Gastroesophageal sphincter (tissue), 4 donors: ENCODE data around the gene PKIB. TPM values are rescaled to one million over a fixed set of nuclear protein-coding genes. Genes with fewer than 3 reads are reported as not detected.

ENCODE experiments used
- ATAC-seq: fragments of 150-250 bp; one replicate; pipeline ENCODE4 v1.9.1; 2016; ENCODE audit warnings: mild to moderate bottlenecking, moderate library complexity
- H3K27ac ChIP-seq, 4 donors: fragments of 200-600 bp; sonication (generic) in 3 of 4; 1 replicate in 3 of 4; 2 replicates in 1 of 4; pipeline ENCODE4 v1.5.1; 2016 to 2019
- H3K27me3 ChIP-seq: fragments of 200-600 bp; sonication (generic); one replicate; pipeline ENCODE4 v1.5.1; 2019
- H3K36me3 ChIP-seq, 2 donors: fragments of 200-600 bp; sonication (generic); one replicate each; pipeline ENCODE4 v1.5.1; 2019; ENCODE audit warnings: control low read depth in 1 of 2
- H3K4me1 ChIP-seq, 3 donors: fragments of 200-600 bp; sonication (generic); 1 replicate in 2 of 3; 2 replicates in 1 of 3; pipeline ENCODE4 v1.5.1; 2016 to 2019; ENCODE audit warnings: control low read depth in 2 of 3
- H3K4me3 ChIP-seq, 2 donors: fragments of 200-600 bp; sonication (generic); one replicate each; pipeline ENCODE4 v1.5.1; 2019; ENCODE audit warnings: mild to moderate bottlenecking in 1 of 2, moderate library complexity in 1 of 2
- H3K9me3 ChIP-seq, 3 donors: fragments of 200-600 bp; sonication (generic); one replicate each; pipeline ENCODE4 v1.5.1; 2017 to 2019; ENCODE audit warnings: control low read depth in 2 of 3
- EP300 ChIP-seq: sonication (generic); formaldehyde crosslinking; IDR thresholded peaks from one replicate; pipeline ENCODE4 v1.6.1; 2017; ENCODE audit warnings: antibody characterized with exemption, mild to moderate bottlenecking
- POLR2A ChIP-seq, 2 donors: fragments of 450-650 bp; IDR thresholded peaks; one replicate each; pipeline ENCODE4 v1.6.1; 2017; ENCODE audit warnings: antibody characterized with exemption in 2 of 2, mild to moderate bottlenecking in 2 of 2, moderate library complexity in 1 of 2
- POLR2AphosphoS5 ChIP-seq: sonication (generic); formaldehyde crosslinking; IDR thresholded peaks from one replicate; pipeline ENCODE4 v1.6.1; 2017; ENCODE audit warnings: antibody characterized with exemption
- WGBS, 2 donors: methylation state at CpG; one replicate each; pipeline ENCODE4 v1.1.5; 2018; ENCODE audit warnings: low coverage in 1 of 2; 5-methylcytosine and 5-hydroxymethylcytosine counted together
- total RNA-seq, 4 donors: library from RNA; depleted of rRNA; stranded (reverse); fragments of >200 nt; gene quantifications; one replicate each; pipeline ENCODE4 v1.1.0, GENCODE V29; 2016
- TF ChIP-seq, protein P1 (sequence below), 4 experiments: fragments of 200-600 bp in 2 of 4; fragments of 450-650 bp in 2 of 4; sonication (generic) in 1 of 4; IDR thresholded peaks; one replicate each; pipeline ENCODE4 v1.5.1; 2017 to 2019; ENCODE audit warnings: antibody characterized with exemption in 4 of 4, mild to moderate bottlenecking in 2 of 4, moderate library complexity in 2 of 4

PKIB gene
- total RNA-seq, 4 donors from 2014 or later, result 0.67 to 1.1 TPM; not detected in 2

DNA sequence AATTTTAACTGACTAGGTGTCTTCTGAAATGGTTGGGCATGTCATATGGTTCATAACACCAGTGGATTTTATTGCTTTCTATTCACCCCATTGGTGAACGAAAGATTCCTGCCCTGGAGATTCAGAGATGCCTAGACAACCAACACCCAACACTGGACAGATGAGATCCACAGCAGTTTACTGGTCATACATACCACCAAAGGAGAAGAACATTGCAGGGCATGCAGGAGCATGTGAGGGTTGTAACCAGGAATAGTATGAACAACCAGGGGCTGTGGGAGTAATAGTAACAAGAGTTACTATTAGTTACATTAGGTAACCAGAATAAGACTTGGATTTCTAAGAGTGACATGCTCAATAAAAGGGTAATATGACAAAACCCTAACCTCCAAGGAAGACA is 91.5 kb downstream of the PKIB start:
- ATAC-seq, result no peak
- no peak overlapping the region for H3K4me3 ChIP-seq
- H3K27me3 ChIP-seq, result no peaks in the 10 kb centered on the region
- 100% methylated on average over 1 of the region's 1 CpG; no CpG with 5 or more reads in 1 of the 2 donors for WGBS, 2 donors
- no peaks in the 10 kb centered on the region for H3K4me1 ChIP-seq
- H3K9me3 ChIP-seq, result no peaks in the 10 kb centered on the region
- H3K27ac ChIP-seq, result no peak overlapping the region
- no peaks in the 10 kb centered on the region for H3K36me3 ChIP-seq
- TF ChIP-seq POLR2AphosphoS5, result no peak
- TF ChIP-seq POLR2A (IDR thresholded peaks at IDR 0.05), result no peak
- TF ChIP-seq, protein P1, sequence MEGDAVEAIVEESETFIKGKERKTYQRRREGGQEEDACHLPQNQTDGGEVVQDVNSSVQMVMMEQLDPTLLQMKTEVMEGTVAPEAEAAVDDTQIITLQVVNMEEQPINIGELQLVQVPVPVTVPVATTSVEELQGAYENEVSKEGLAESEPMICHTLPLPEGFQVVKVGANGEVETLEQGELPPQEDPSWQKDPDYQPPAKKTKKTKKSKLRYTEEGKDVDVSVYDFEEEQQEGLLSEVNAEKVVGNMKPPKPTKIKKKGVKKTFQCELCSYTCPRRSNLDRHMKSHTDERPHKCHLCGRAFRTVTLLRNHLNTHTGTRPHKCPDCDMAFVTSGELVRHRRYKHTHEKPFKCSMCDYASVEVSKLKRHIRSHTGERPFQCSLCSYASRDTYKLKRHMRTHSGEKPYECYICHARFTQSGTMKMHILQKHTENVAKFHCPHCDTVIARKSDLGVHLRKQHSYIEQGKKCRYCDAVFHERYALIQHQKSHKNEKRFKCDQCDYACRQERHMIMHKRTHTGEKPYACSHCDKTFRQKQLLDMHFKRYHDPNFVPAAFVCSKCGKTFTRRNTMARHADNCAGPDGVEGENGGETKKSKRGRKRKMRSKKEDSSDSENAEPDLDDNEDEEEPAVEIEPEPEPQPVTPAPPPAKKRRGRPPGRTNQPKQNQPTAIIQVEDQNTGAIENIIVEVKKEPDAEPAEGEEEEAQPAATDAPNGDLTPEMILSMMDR (IDR thresholded peaks at IDR 0.05), result no peak
- no peak for TF ChIP-seq EP300

DNA sequence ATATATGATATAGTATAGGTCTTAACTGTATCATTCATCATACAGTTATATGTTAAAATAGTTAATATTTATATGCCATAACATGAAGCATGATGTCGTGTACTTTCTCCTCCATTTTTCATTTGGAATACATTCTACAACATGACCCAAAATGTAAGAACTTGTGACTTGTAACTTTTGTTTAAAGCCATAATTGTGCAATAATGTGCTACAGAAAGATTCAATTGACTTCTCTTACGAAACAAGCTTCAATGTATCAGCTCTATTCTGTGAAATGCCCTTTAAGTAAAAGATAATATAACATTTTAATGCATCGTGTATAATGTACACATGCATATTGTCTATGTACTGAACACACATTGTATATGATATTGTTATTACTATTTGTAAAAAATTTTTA is 92.6 kb downstream of the PKIB start:
- H3K9me3 ChIP-seq, result no peaks in the 10 kb centered on the region
- 56 to 78% methylated on average over 3 of the region's 3 CpGs for WGBS, 2 donors
- no peak for ATAC-seq

DNA sequence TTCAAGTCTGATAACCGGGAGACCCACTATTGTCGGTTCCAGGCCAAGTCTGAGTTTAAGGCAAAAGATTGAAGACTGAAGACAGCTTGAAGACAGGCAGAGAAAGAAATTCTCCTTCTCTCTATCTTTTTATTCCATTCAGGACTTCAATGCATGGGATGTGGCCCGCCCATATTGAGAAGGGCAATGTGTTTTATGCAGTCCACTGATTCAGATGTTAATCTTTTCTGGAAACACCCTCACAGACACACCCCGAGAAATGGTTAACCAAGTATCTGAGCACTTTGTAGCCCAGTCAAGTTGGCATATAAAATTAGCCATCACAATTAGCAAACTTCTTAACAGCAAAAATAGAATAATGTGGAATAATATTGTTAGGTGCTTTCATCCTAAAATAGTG is 93.9 kb downstream of the PKIB start:
- Histone ChIP-seq H3K36me3 (no peaks in the 10 kb centered on the region), H3K9me3 (no peaks in the 10 kb centered on the region), H3K4me1 (no peaks in the 10 kb centered on the region), H3K27me3 (no peaks in the 10 kb centered on the region), H3K4me3 (no peak overlapping the region), H3K27ac (no peak overlapping the region)
- TF ChIP-seq EP300 (no peak), POLR2AphosphoS5 (no peak), POLR2A (IDR thresholded peaks at IDR 0.05) (no peak)
- TF ChIP-seq, protein P1 (IDR thresholded peaks at IDR 0.05), result no peak
- 85 to 89% methylated on average over 4 of the region's 4 CpGs for WGBS, 2 donors
- ATAC-seq, result no peak

More for the DNA sequence above, 92.6 kb downstream of the PKIB start:
- no peak overlapping the region for H3K27ac ChIP-seq
- H3K4me3 ChIP-seq, result no peak overlapping the region
- no peaks in the 10 kb centered on the region for H3K27me3 ChIP-seq
- no peaks in the 10 kb centered on the region for H3K36me3 ChIP-seq
- TF ChIP-seq POLR2AphosphoS5 (no peak), EP300 (no peak), POLR2A (IDR thresholded peaks at IDR 0.05) (no peak)
- TF ChIP-seq, protein P1 (IDR thresholded peaks at IDR 0.05), result no peak
- H3K4me1 ChIP-seq, result no peaks in the 10 kb centered on the region

DNA sequence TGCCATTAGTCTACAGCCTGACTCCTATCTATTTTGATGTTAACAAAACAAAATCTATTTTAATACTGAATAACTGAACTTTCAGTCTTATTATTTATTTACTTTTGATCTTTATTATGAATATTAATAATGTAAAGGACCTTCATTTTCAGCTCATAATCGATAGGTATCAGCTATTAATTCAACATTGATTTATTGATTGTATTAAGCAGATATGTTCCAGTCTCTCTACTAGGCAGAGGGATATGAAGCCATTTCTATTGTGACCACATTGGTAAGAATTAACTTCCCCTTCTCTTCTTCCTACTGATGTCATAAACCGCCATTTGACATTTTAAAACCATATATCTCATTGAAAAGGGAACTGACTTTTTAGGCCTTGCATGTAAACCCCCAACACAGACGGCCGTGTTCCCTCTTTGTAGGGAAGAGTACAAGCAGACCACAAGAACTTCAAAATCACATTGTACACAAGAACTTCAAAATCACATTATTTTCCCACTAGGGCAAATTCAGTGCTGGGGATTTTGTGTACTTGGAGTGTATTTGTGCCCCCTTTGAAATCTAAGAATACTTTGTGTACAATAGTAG is 99.8 kb downstream of the PKIB start:
- H3K27ac ChIP-seq, result no peak overlapping the region
- H3K36me3 ChIP-seq, result no peaks in the 10 kb centered on the region
- no peak overlapping the region for H3K4me3 ChIP-seq
- H3K27me3 ChIP-seq, result no peaks in the 10 kb centered on the region
- H3K4me1 ChIP-seq, result no peaks in the 10 kb centered on the region
- ATAC-seq, result no peak
- H3K9me3 ChIP-seq, result no peaks in the 10 kb centered on the region
- TF ChIP-seq POLR2AphosphoS5 (no peak), EP300 (no peak), POLR2A (IDR thresholded peaks at IDR 0.05) (no peak)
- TF ChIP-seq, protein P1 (IDR thresholded peaks at IDR 0.05), result no peak
- WGBS, 2 donors, result 73 to 84% methylated on average over 4 of the region's 4 CpGs

DNA sequence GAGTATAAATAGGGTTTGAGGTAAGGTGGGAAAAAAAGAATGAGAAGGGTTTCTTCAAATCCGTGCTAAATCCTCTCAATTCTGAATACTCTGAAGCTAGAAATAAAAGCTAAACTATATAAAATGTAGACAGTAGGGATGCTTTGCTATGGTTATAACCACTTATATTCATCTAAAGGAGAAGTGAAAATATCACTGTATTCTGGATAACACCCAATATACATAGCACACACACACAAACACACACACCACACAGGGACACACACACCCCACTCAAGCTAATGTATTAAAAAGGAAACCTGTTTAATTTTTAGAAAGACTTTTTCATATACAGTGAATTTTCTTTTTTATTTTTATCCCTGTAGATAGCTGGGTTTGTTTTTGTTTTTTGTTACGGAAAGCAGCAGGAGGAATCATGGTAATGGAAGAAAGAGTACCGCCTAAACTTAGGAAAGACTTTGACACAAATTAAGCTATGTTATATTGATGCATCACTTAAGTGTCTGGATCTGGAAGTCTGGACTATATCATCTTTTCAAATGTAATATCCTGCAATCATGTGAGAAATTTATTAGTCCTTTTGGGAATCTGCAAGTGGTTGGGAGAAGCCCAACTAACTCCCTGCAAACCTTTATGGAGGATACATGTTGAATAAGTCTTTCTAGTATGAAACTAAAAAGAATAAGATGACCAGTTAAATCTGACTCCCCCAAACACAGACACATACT is 100.9 kb downstream of the PKIB start:
- TF ChIP-seq POLR2AphosphoS5, result no peak
- TF ChIP-seq POLR2A (IDR thresholded peaks at IDR 0.05), result no peak
- TF ChIP-seq EP300, result no peak
- TF ChIP-seq, protein P1 (IDR thresholded peaks at IDR 0.05), result no peak
- H3K36me3 ChIP-seq, result no peaks in the 10 kb centered on the region
- no peaks in the 10 kb centered on the region for H3K4me1 ChIP-seq
- H3K9me3 ChIP-seq, result no peaks in the 10 kb centered on the region
- no peak for ATAC-seq
- no peaks in the 10 kb centered on the region for H3K27me3 ChIP-seq
- no peak overlapping the region for H3K27ac ChIP-seq
- WGBS, 2 donors, result 44 to 50% methylated on average over 3 of the region's 3 CpGs
- H3K4me3 ChIP-seq, result no peak overlapping the region
